Esophagus muscularis mucosa (tissue), 2 donors: Measurements from ENCODE around the gene IWS1.

ENCODE experiments used
- POLR2A ChIP-seq: fragments of 450-650 bp; IDR thresholded peaks from one replicate; pipeline ENCODE4 v1.6.1; 2017; ENCODE audit warnings: antibody characterized with exemption, moderate library complexity, mild to moderate bottlenecking, low read depth
- POLR2AphosphoS5 ChIP-seq, 2 donors: sonication (generic); formaldehyde crosslinking; IDR thresholded peaks; one replicate each; pipeline ENCODE4 v1.6.1; 2017; ENCODE audit warnings: antibody characterized with exemption in 2 of 2

- TF ChIP-seq POLR2AphosphoS5 (IDR thresholded peaks at IDR 0.05) (no peak), POLR2A (no peak)
Measured at GRCh38 chr2:127520424-127520823, 5.9 kb downstream of the IWS1 start.
